ENCODE measurements around the gene SAMD15.

GRCh38 chr14:77340389-77340788 lies 36.8 kb upstream of the SAMD15 start:
- no peak for TF ChIP-seq USF1 (IDR thresholded peaks at IDR 0.05)
- no peak for TF ChIP-seq MAX (IDR thresholded peaks at IDR 0.05)

All from Ishikawa (cell line).